ENCODE data around the gene ZNRF1. TPM values are rescaled to one million over a fixed set of nuclear protein-coding genes. Genes with fewer than 3 reads are reported as not detected.

ZNRF1 gene
- total and polyA plus RNA-seq, 2 donors from 2014 or later, result 10.8 to 23.1 TPM

DNA sequence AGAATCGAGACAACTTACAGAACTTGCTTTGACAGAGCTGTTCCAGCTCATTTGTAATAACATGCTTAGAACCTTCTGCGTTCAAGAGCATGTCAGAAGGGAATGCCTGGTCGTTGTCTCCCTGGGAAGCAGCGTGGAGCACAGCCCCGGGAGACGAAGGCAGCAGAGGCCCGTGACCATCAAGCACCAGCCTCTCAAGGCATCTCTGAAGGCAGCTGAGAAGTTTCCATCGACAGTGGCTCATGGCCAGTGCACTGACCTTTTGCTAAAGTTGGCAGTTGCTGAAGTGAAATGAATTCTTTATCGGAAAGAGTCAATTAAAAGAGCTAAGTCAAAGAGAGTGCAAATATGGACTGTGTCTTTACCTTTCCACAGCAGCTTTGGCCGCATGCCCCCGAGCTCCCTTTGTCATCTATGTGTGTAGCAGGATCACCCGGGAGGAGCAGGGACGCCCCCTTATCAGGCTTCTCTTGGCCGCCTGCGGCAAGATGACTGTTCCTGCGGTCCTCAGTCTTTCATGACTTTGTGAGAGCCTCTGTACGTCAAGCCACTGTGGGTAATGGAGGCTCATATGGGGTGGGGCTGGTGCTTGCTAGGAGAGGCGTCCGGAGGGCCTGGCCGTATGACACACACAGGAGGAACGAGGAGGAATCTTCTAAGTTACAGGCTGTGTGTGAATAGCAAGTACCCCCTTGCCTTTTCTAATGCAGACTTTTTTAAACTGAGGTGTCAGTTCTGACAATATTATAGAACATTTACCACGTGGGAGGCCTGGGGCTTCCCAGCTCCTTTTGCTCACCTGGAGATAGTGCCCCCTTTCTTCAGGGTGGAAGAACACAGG is 63.5 kb downstream of the ZNRF1 start:
- H3K4me3 ChIP-seq (ENCODE audit: low read length in 3 of 3), result no peak overlapping the region
- H3K4me1 ChIP-seq (ENCODE audit: control insufficient read depth in 2 of 3, insufficient read depth in 2 of 3, low read depth in 1 of 3, low read length in 3 of 3), result peaks cover 0 to 18% (median 8%) of the 10 kb centered on the region in 3 donors
- FAIRE-seq (no peak), DNase-seq (peak in 1 of 5 donors; percentile 79)
- H3K9me3 ChIP-seq (ENCODE audit: control insufficient read depth in 2 of 3, insufficient read depth in 1 of 3, low read length in 3 of 3), result no peaks in the 10 kb centered on the region
- intact Hi-C loops (cut with DNase I), result no loop called here
- H3K36me3 ChIP-seq (ENCODE audit: control insufficient read depth in 2 of 3, insufficient read depth in 3 of 3, low read length in 3 of 3), result no peaks in the 10 kb centered on the region
- no peak overlapping the region for H3K27ac ChIP-seq (ENCODE audit: low read depth in 2 of 2, low read length in 2 of 2)
- H3K9ac ChIP-seq (ENCODE audit: low read length in 3 of 3), result no peak overlapping the region
- no peaks in the 10 kb centered on the region for H3K27me3 ChIP-seq (ENCODE audit: control insufficient read depth, insufficient read depth, low read length)
- TF ChIP-seq, protein P1, sequence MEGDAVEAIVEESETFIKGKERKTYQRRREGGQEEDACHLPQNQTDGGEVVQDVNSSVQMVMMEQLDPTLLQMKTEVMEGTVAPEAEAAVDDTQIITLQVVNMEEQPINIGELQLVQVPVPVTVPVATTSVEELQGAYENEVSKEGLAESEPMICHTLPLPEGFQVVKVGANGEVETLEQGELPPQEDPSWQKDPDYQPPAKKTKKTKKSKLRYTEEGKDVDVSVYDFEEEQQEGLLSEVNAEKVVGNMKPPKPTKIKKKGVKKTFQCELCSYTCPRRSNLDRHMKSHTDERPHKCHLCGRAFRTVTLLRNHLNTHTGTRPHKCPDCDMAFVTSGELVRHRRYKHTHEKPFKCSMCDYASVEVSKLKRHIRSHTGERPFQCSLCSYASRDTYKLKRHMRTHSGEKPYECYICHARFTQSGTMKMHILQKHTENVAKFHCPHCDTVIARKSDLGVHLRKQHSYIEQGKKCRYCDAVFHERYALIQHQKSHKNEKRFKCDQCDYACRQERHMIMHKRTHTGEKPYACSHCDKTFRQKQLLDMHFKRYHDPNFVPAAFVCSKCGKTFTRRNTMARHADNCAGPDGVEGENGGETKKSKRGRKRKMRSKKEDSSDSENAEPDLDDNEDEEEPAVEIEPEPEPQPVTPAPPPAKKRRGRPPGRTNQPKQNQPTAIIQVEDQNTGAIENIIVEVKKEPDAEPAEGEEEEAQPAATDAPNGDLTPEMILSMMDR (IDR thresholded peaks at IDR 0.05; ENCODE audit: borderline replicate concordance, extremely low read depth, insufficient read depth), result no peak

DNA sequence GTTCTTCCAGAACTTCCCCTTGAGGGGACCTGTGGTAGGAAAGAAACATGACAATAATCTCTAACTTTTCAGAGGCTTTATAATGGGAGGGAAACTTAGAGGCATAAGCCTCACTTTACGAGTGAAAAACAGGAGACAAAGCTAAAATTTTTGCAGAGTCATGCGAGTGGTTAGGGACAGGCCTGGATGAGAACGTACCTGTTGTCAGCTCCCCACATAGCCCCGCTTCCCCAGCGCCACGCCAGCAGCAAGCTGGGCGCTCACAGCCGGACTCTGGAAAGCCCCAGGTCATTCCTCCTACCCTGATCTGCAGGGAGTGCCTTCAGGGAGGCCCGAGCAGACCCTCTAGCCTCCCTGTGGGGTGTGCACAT is 64.1 kb downstream of the ZNRF1 start:
- intact Hi-C loops (cut with DNase I), result no loop called here
- Histone ChIP-seq H3K9ac (ENCODE audit: low read length in 3 of 3) (no peak overlapping the region), H3K27ac (ENCODE audit: low read depth in 2 of 2, low read length in 2 of 2) (no peak overlapping the region), H3K27me3 (ENCODE audit: control insufficient read depth, insufficient read depth, low read length) (no peaks in the 10 kb centered on the region), H3K4me1 (ENCODE audit: control insufficient read depth in 2 of 3, insufficient read depth in 2 of 3, low read depth in 1 of 3, low read length in 3 of 3) (peaks cover 0 to 18% (median 8%) of the 10 kb centered on the region in 3 donors), H3K9me3 (ENCODE audit: control insufficient read depth in 2 of 3, insufficient read depth in 1 of 3, low read length in 3 of 3) (no peaks in the 10 kb centered on the region), H3K4me3 (ENCODE audit: low read length in 3 of 3) (no peak overlapping the region), H3K36me3 (ENCODE audit: control insufficient read depth in 2 of 3, insufficient read depth in 3 of 3, low read length in 3 of 3) (no peaks in the 10 kb centered on the region)
- TF ChIP-seq, protein P1 (IDR thresholded peaks at IDR 0.05; ENCODE audit: borderline replicate concordance, extremely low read depth, insufficient read depth), result no peak
- no peak for DNase-seq
- no peak for FAIRE-seq

GRCh38 chr16:75063549-75064088 is 64.8 kb downstream of the ZNRF1 start:
- Histone ChIP-seq H3K9ac (ENCODE audit: low read length in 3 of 3) (no peak overlapping the region), H3K27ac (ENCODE audit: low read depth in 2 of 2, low read length in 2 of 2) (no peak overlapping the region), H3K4me1 (ENCODE audit: control insufficient read depth in 2 of 3, insufficient read depth in 2 of 3, low read depth in 1 of 3, low read length in 3 of 3) (peaks cover 0 to 18% (median 8%) of the 10 kb centered on the region in 3 donors), H3K9me3 (ENCODE audit: control insufficient read depth in 2 of 3, insufficient read depth in 1 of 3, low read length in 3 of 3) (no peaks in the 10 kb centered on the region), H3K27me3 (ENCODE audit: control insufficient read depth, insufficient read depth, low read length) (no peaks in the 10 kb centered on the region), H3K36me3 (ENCODE audit: control insufficient read depth in 2 of 3, insufficient read depth in 3 of 3, low read length in 3 of 3) (no peaks in the 10 kb centered on the region), H3K4me3 (ENCODE audit: low read length in 3 of 3) (no peak overlapping the region)
- no peak for DNase-seq
- FAIRE-seq, result no peak
- TF ChIP-seq, protein P1 (IDR thresholded peaks at IDR 0.05; ENCODE audit: borderline replicate concordance, extremely low read depth, insufficient read depth), result no peak
- intact Hi-C loops (cut with DNase I), result no loop called here
